Vagina (tissue), 2 donors: ENCODE data around the gene LHX5. TPM values are rescaled to one million over a fixed set of nuclear protein-coding genes. Genes with fewer than 3 reads are reported as not detected.
A peak's percentile ranks its signal among the peaks of the same experiment; 100 is the strongest.

Source experiments
- DNase-seq, 2 donors: peaks; one replicate each; pipeline ENCODE4 v3.0.0-alpha.2; 2017; ENCODE audit errors: extremely low spot score in 2 of 2
- H3K27ac ChIP-seq: fragments of 200-600 bp; sonication (generic); one replicate; pipeline ENCODE4 v1.5.1; 2019
- H3K27me3 ChIP-seq: fragments of 200-600 bp; sonication (generic); one replicate; pipeline ENCODE4 v1.5.1; 2019
- H3K36me3 ChIP-seq, 2 donors: fragments of 200-600 bp; sonication (generic); one replicate each; pipeline ENCODE4 v1.5.1; 2017 to 2019
- H3K4me1 ChIP-seq: fragments of 200-600 bp; sonication (generic); one replicate; pipeline ENCODE4 v1.5.1; 2019
- H3K4me3 ChIP-seq, 2 donors: fragments of 200-600 bp; sonication (generic); 1 replicate in 1 of 2; 2 replicates in 1 of 2; pipeline ENCODE4 v1.5.1; 2016 to 2019
- H3K9me3 ChIP-seq: fragments of 200-600 bp; sonication (generic); one replicate; pipeline ENCODE4 v1.5.1; 2019
- POLR2A ChIP-seq, 2 donors: fragments of 450-650 bp; IDR thresholded peaks; one replicate each; pipeline ENCODE4 v1.6.1; 2017; ENCODE audit warnings: antibody characterized with exemption in 2 of 2, mild to moderate bottlenecking in 2 of 2, moderate library complexity in 2 of 2
- POLR2AphosphoS5 ChIP-seq, 2 donors: sonication (generic); formaldehyde crosslinking; IDR thresholded peaks; one replicate each; pipeline ENCODE4 v1.9.0; 2017; ENCODE audit warnings: antibody characterized with exemption in 2 of 2, mild to moderate bottlenecking in 2 of 2, low read depth in 1 of 2; ENCODE audit not compliant: insufficient read depth in 1 of 2
- intact Hi-C: fragments of 100-400 bp; cut with DNase I; formaldehyde crosslinking; loops from one replicate; pipeline ENCODE4 v1.15.1; 2023
- total RNA-seq: library from RNA; depleted of rRNA; stranded (reverse); fragments of >200 nt; gene quantifications from one replicate; pipeline ENCODE4 v1.2.3, GENCODE V29; 2016
- TF ChIP-seq, protein P1 (sequence below), 3 experiments: fragments of 450-650 bp in 2 of 3; fragments of 200-600 bp in 1 of 3; sonication (generic) in 1 of 3; IDR thresholded peaks; one replicate each; pipeline ENCODE4 v1.5.1; 2017 to 2019; ENCODE audit warnings: antibody characterized with exemption in 3 of 3, mild to moderate bottlenecking in 2 of 3, moderate library complexity in 2 of 3

Gene LHX5
- total RNA-seq, 1 donor from 2014 or later = not detected

DNA sequence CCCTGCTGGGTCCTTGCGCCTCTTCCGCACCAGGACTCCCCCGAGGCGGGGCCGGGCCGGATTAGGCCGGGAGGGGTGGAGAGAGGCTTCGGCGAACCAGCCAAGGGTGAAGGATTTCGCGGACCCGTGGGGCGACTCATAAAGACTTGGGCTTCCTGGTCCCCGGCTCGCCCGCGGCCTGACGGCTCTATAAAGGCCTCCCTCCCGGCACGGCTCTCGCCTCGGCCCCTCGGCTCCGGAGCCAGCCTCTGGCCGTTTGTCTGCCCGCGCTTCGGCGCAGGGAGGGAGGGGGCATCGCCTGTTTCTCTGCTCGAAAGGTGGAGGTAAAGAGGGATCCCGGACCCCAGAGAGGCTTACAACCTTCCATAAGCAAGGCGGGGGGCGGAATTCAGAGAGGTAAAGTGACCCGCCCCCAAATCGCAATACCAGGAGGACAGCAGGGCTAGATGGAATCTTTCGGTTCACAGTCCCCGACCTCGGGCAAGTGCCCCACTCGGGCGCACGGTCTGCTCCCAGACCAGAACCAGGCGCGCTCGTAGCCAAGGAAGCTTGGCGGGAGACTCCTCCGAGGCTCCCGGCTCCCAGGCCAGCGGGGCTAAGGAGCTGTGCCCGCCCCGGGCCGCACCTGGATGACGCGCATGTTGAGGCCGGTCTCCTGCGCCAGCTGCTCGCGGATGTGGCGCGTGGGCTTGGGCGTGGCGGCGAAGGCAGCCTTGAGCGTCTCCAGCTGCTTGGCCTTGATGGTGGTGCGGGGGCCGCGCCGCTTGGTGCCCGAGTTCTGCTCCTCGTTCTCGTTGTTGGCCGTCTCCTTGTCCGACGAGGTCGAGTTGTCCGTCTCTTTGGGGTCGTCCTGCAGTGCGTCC is 3.9 kb downstream of the LHX5 start:
- no peak for DNase-seq
- peaks cover 47% of the 10 kb centered on the region for H3K4me1 ChIP-seq
- no peaks in the 10 kb centered on the region for H3K36me3 ChIP-seq
- intact Hi-C loops = loop anchor here (10.0 kb wide), 1 partner anchor 437 kb away; no protein-coding TSS in a partner anchor
- no peak overlapping the region for H3K27ac ChIP-seq
- H3K4me3 ChIP-seq = peak overlapping the region; percentile 15 to 29
- H3K9me3 ChIP-seq = no peaks in the 10 kb centered on the region
- H3K27me3 ChIP-seq = peaks cover 33% of the 10 kb centered on the region
- TF ChIP-seq POLR2AphosphoS5 (IDR thresholded peaks at IDR 0.05; ENCODE audit: insufficient read depth in 1 of 2, low read depth in 1 of 2) = no peak
- TF ChIP-seq, protein P1, sequence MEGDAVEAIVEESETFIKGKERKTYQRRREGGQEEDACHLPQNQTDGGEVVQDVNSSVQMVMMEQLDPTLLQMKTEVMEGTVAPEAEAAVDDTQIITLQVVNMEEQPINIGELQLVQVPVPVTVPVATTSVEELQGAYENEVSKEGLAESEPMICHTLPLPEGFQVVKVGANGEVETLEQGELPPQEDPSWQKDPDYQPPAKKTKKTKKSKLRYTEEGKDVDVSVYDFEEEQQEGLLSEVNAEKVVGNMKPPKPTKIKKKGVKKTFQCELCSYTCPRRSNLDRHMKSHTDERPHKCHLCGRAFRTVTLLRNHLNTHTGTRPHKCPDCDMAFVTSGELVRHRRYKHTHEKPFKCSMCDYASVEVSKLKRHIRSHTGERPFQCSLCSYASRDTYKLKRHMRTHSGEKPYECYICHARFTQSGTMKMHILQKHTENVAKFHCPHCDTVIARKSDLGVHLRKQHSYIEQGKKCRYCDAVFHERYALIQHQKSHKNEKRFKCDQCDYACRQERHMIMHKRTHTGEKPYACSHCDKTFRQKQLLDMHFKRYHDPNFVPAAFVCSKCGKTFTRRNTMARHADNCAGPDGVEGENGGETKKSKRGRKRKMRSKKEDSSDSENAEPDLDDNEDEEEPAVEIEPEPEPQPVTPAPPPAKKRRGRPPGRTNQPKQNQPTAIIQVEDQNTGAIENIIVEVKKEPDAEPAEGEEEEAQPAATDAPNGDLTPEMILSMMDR (IDR thresholded peaks at IDR 0.05) = no peak
- no peak for TF ChIP-seq POLR2A (IDR thresholded peaks at IDR 0.05)

DNA sequence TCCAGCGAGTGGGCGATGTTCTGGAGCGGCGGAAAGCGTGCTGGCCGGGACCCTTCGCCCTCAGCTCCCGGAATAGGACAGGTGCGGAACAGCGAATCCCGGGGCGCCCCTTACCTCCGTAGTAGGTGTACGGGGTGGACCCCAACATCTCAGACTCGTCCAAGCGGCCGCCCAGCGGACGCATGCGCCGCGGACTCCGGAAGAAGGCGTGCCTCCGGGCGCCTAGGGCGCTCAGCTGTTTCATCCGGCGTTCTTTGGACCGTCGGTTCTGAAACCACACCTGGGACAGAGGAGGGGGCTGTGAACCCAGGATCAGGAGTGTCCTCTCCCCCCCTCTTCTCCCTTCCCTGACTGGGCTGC is 4.5 kb downstream of the LHX5 start:
- H3K27me3 ChIP-seq = peaks cover 38% of the 10 kb centered on the region
- intact Hi-C loops = loop anchor here (10.0 kb wide), 1 partner anchor 438 kb away; no protein-coding TSS in a partner anchor
- no peak overlapping the region for H3K27ac ChIP-seq
- no peaks in the 10 kb centered on the region for H3K9me3 ChIP-seq
- no peaks in the 10 kb centered on the region for H3K36me3 ChIP-seq
- H3K4me1 ChIP-seq = peaks cover 49% of the 10 kb centered on the region
- peak overlapping the region; percentile 15 to 29 for H3K4me3 ChIP-seq
- TF ChIP-seq, protein P1 (IDR thresholded peaks at IDR 0.05) = no peak
- no peak for TF ChIP-seq POLR2AphosphoS5 (IDR thresholded peaks at IDR 0.05; ENCODE audit: insufficient read depth in 1 of 2, low read depth in 1 of 2)
- TF ChIP-seq POLR2A (IDR thresholded peaks at IDR 0.05) = no peak
- no peak for DNase-seq

DNA sequence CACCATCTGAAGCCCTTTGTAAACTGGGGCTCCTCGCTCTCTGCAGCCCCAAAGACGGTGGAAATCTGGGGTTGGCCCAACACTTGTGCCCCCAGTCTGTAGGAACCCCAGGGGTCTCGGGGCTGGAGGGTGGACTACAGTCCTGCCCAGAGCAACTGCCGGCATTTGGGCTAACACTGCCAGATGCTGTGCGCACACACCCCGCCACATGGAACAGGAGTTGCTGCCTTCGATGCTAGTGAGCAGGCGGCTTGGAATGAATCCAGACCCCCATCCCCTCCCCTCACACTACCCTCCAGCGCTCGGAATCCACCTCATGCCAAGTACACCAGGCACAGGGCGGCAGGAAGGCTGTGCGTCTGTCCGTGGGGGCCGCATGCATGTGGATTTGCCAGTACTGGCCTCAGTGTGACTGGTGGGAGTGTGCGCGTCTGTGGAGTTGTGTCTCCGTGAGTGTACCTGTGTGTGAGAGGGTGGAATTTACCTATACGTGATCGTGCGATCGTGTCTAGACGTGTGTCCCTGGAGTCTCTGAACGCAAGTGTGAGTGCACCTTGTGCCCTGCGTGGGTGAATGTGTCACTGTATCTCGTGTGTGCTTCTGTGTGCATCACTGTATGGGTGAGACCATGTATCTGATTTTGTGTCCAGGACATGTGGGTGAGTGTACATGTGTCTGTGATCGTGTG is 5.1 kb downstream of the LHX5 start:
- H3K27ac ChIP-seq = no peak overlapping the region
- peaks cover 49% of the 10 kb centered on the region for H3K4me1 ChIP-seq
- H3K27me3 ChIP-seq = peaks cover 43% of the 10 kb centered on the region
- no peaks in the 10 kb centered on the region for H3K36me3 ChIP-seq
- no peaks in the 10 kb centered on the region for H3K9me3 ChIP-seq
- no peak for DNase-seq
- intact Hi-C loops = loop anchor here (10.0 kb wide), 1 partner anchor 438 kb away; no protein-coding TSS in a partner anchor
- no peak overlapping the region for H3K4me3 ChIP-seq
- TF ChIP-seq, protein P1 (IDR thresholded peaks at IDR 0.05) = no peak
- TF ChIP-seq POLR2A (IDR thresholded peaks at IDR 0.05) (no peak), POLR2AphosphoS5 (IDR thresholded peaks at IDR 0.05; ENCODE audit: insufficient read depth in 1 of 2, low read depth in 1 of 2) (no peak)

DNA sequence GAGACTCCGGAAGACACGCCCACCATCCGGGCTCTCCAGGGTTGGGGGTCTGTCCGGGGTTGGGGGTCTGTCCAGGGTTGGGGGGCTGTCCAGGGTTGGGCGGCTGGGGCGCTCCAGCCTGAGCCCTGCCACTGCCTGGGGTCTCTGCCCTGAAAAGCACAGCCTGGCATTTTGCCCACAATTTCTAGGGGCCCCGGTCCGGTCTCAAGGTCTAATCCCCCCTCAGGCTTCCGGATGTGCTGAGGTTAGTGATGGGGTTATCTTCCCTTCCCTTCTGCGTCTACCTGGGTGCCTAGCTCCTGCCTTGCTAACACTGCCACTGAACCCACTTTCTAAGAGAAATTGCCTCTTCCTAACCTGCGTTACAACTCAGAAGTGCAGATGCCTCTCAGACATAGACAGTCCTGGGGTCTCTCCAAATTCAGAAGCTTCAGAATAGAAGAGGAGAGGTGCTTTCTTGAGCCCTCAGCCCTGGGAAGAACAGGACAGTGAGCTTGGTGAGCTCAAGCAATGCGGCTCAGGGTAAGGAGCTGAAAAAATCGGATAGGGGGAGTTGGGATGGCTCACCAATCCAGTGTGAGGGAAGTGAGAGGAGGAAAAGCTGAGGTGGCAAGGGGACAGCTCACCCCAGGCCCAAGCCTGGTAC is 5.7 kb downstream of the LHX5 start:
- intact Hi-C loops = loop anchor here (10.0 kb wide), 1 partner anchor 439 kb away; no protein-coding TSS in a partner anchor
- peaks cover 43% of the 10 kb centered on the region for H3K27me3 ChIP-seq
- H3K4me1 ChIP-seq = peaks cover 49% of the 10 kb centered on the region
- DNase-seq = no peak
- TF ChIP-seq, protein P1 (IDR thresholded peaks at IDR 0.05) = no peak
- no peak for TF ChIP-seq POLR2AphosphoS5 (IDR thresholded peaks at IDR 0.05; ENCODE audit: insufficient read depth in 1 of 2, low read depth in 1 of 2)
- no peak for TF ChIP-seq POLR2A (IDR thresholded peaks at IDR 0.05)
- no peaks in the 10 kb centered on the region for H3K36me3 ChIP-seq
- no peak overlapping the region for H3K4me3 ChIP-seq
- no peaks in the 10 kb centered on the region for H3K9me3 ChIP-seq
- H3K27ac ChIP-seq = no peak overlapping the region
